ENCODE measurements around the gene RHD.
"Not testable (repeated sequence)": the region's sequence is repeated elsewhere in the genome, so short reads cannot be mapped to it uniquely, and the experiment has no call there.

Gene RHD

DNA sequence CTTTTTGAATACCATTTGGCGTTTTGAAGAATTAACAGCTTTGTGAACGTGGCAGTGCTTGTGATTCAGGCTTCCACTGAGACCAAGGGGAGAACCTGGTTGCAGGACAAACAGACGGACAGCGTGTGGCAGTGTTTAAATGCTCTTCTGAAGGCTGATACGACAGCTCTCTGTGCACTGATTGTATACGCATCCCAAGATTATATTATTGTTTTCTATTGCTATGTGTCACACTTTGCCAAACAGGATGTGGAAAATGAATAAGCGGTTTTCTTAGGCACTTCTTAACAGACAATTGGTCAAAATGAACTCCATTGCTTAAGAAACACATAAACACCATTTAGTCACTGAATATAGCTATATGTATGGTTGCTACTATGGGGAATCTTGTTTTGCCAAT lies 12.5 kb upstream of the RHD start:
- DNase-seq: peak; percentile 50

DNA sequence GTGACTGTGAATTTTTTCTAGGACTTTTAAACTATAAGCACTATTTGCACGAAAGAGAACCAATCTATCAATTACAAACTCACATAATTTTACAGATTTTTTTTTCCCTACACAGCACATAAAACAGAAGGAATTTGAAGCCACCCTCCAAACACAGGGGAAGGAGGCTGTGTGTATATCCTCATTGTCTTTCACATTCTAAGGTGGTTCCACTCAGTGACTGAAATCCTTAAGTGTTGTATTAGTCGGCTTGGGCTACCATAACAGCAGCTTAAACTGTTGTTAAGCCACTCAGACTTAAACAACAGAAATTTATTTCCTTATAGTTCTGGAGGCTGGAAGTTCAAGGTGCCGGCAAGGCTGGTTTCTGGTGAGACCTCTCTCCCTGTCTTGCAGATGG lies 12.0 kb upstream of the RHD start:
- DNase-seq: not testable (repeated sequence)

GRCh38 chr1:25266554-25267287 lies 5.6 kb upstream of the RHD start:
- DNase-seq: not testable (repeated sequence)

DNA sequence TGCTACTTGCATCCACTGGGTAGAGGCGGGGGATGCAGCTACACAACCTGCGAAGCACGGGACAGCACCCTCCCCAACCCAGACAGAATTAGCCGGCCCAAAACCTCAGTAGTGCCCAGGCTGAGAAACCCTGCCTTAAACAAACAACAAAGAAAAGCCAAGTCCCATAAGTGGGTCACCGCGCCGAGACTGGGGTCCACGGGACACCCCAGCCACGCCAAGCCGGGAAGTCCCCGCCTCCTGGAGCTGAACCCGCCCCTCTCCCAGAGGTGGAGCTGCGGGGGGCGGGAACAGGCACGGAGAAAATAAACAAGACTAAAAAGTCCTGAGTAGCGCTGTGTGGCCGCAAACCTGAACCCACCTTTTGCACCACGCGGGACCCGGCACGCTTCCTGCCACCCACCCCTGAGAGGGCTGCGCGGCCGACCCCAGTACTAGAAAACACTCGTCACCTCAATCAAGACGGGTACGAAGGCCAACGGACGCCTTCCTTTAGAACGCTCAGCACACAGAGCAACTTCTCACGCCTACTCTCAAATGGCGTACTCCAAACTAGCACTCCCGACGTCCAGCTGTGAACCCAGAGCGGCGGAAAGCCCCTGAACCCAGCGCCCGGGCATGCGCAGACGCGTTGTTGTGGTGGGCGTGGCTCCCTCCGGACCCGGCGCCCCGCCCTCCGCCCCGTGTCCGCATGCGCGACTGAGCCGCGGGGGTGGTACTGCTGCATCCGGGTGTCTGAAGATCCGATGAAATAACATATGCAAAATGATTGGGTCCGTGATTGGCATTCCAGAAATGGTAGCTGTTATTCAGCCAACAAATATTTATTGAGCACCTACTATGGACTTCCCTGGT lies 4.8 kb upstream of the RHD start:
- DNase-seq: peak; percentile 86

- not testable (repeated sequence) for DNase-seq
Measured at GRCh38 chr1:25268143-25268760, 4.1 kb upstream of the RHD start.

- not testable (repeated sequence) for DNase-seq
Measured at GRCh38 chr1:25275648-25276047, 3.3 kb downstream of the RHD start.

DNA sequence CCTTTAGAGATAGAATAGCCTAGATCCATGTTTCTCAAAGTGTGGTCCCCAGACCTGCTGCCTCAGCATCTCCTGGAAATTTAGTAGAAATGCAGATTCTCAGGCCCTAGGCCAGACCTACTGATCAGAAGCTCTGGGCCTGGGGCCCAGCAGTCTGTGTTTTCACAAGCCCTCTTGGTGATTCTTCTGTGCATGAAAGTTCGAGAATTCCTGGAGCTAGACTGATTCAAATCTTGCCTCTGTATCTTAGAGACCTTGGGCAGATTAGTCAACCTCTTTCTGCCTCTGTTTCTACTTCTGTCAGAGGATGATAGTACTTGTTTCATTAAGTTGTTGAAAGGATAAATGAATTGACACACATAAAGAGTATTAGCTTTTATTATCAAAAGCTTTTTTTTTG lies 5.0 kb downstream of the RHD start:
- DNase-seq: not testable (repeated sequence)

- not testable (repeated sequence) for DNase-seq
Measured at GRCh38 chr1:25278358-25278757, 6.0 kb downstream of the RHD start.

DNA sequence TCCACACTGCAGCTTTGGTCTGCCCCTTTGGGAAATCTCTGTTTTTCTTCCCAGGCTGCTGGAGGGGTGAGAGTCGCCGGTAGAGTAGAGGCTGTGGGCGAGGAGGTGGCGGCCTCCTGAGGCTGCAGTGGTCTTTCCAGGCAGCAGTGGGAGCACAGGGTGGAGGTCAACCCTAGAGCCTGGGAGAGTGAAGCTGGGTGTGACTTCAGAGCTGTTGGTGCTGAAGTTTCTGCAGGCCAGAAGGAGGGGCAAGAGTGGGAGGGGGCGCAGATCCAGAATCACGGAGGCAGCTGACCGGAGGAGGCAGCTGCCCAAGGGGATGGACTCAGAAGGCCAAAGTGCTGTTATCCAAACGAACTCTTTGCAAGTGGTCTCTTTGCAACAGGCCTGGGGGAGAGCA lies 6.5 kb downstream of the RHD start:
- not testable (repeated sequence) for DNase-seq

GRCh38 chr1:25279693-25280111 lies 7.4 kb downstream of the RHD start:
- not testable (repeated sequence) for DNase-seq

DNA sequence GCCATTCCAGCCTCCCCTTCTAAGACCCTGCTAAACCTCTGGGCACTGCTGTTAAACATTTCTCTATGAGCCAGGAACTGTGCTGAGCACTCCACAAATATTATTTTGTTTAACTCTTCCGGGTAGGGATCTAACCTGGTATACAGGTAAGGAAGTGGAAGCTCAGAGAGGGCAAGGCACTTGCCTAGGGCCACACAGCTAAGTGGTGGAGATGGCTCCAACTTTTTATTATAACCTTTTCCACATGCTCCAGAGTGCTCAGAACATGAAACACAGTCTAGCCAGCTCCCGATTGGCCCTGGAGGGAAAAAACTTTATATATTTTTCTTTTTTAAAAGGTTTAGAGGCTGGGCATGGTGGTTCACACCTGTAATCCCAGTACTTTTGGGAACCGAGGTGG lies 13.6 kb downstream of the RHD start:
- not testable (repeated sequence) for DNase-seq

- DNase-seq: not testable (repeated sequence)
Measured at GRCh38 chr1:25287164-25287563, 14.9 kb downstream of the RHD start.

DNA sequence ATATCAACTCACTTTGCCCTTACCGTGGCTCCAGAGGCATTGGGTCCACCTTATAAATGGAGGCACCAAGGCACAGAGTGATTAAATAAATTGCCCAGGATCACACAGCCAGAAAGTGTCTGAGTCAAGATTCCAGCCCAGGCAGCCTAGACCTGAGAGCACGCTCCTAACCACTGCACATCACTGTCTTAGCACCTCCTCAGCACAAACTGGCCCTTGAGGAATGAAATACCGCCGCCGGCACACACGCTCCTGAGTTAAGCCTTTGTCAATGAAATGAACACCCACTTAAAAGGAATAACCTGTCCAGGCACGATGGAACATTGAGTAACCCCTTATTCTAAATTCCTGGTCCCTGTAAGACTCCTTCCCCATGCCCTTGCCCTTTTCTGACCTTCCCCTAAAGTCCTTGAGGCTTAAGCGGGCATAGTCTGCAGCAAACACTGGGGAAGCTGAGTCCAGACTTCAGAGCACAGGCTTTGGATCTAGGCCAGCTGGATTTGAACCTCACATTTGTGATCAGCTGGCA lies 16.3 kb downstream of the RHD start:
- DNase-seq: not testable (repeated sequence)

DNA sequence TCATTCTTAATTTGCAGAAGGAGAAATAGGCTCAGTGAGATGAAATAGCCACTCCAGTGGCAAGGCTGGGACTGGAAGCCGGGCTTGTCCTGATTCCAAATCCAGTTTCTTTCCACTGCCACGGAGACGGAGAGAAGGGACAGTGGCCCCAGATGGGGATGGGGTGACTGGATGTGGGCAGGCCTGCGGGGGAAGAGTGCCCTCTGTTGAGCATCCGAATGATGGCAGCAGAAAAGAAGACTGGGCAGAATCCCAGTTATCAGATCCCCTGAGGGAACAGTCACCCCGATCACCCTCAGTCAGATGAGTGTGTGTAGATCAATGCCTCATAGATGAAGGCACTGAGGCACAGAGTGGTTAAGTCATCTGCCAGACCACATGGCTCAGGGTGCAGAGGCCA lies 17.7 kb downstream of the RHD start:
- DNase-seq: not testable (repeated sequence)

DNA sequence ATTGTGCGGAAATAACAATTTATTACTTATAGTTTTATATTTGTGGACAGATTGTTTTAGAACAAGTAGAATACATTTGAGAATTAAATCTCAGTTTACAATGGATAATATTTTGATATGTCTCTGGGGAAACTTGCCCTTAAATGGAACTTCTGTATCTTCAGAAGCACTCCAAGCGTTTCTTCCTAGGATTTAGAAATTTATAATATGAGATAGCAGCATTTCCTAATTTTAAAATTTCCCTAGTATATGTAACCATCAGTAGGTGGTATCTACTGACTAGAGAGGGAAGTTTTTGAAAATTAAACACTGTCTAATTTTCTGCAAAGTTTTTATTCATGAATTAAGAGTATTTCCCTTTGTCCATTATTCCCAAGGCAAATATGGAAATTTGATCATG lies 21.1 kb downstream of the RHD start:
- not testable (repeated sequence) for DNase-seq

DNA sequence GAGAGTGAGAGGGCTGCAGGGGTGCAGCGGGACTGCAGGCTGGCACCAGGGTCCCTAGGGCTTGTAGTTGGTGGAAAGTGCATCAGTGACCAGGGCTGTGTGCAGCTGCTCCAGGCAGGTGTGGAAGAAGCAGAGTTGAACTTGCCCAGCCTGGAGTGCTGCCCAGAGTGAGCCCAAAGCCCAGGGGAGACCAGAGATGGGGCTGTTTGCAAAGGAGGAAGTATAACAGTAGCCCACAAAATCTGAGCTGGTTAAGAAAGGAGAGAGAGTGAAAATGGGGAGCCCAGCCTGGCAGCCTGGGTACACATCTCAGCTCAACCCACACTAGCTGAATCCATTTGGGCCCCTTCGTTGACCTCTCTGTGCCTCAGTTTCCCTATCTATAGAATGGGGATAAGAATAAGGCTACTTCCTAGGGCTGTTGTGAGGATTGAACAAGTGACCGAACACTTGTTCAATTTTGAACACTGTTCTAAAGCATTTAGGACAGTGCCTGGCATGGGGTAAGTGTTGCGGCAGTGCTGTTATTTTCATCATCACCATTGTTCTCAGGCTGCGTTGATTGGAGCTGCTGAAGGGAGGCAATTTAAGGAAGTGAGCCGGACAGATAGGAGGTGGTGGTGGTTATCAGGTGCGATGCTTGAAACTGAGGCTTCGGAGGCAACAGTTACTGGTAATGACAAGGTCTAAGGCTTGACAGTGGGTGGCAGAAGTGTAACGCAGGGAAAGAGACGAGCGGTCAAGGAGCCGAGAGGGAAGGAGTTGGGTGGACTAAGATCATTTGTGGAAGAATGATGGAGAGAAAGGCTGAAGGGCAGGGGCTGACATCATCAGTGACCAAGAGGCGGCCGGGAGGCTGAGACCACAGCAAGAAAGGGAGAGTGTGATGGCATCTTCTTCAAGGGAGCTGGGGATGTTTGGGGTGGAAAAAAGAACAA lies 22.8 kb downstream of the RHD start:
- not testable (repeated sequence) for DNase-seq

GRCh38 chr1:25296501-25296900 lies 24.2 kb downstream of the RHD start:
- not testable (repeated sequence) for DNase-seq

GRCh38 chr1:25300729-25301128 lies 28.4 kb downstream of the RHD start:
- not testable (repeated sequence) for DNase-seq

GRCh38 chr1:25302330-25302729 lies 30.0 kb downstream of the RHD start:
- DNase-seq: not testable (repeated sequence)

DNA sequence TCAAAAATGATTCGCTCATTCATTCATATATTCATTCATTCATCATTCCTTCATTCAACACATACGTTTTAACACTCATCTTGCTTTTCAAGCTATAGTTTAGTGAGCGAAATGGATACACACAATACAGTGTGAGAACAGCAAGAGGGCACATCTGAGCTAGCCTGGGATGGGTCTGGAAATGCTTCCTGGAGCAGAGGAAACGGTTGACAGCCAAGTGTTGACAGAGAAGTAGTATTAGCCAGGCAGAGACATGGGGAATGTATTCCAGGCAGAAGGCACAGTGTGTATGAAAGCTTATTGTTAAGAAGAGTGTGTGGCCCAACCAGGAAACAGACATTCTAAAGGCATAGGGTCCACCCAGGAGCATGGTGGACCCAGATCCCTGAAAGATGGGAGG lies 32.6 kb downstream of the RHD start:
- peak; percentile 28 for DNase-seq

DNA sequence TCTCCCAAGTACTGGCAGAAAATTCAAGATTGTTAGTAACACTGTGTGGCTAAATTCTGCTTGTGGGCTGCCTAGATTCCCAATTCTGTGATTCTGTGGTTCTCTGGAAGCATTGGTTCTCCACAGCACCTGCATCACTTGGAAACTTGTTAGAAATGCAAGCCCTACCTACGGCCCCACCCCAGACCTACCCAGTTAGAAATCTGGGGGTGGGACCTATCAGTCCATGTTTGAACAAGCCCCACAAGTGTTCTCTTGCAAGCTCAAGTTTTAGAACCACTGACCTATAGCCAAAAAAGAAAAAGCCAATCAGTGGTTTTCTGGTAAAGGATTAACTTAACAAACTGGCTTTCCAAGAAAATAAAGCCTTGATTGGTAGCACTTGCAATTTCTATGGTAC lies 35.9 kb downstream of the RHD start:
- DNase-seq: not testable (repeated sequence)

DNA sequence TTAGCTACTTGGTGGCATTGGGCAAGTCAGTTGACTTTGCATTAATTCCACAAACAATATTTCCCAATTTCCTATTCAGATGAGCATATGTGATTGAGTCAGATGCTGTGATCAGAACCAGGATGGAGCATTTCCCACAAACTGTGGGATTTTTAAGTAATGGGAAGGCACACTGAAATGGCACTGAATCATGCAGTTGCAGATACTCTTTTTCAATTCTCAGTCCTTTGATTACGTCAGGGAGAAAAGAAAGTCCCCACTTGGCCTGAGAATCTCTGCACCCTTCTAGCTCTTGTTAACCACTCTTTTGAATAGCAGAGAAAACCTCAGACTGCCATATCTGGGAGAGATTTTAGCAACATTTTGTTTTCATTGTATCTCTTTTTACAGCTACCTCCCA lies 36.8 kb downstream of the RHD start:
- DNase-seq: peak; percentile 85

All from fibroblast of skin of right biceps (primary cell).